Measurements from ENCODE around the gene AKAP9.
"Not testable (repeated sequence)": the region's sequence is repeated elsewhere in the genome, so short reads cannot be mapped to it uniquely, and the experiment has no call there.

Gene AKAP9

GRCh38 chr7:91949221-91950009 lies 8.8 kb downstream of the AKAP9 start:
- no peak overlapping the region for H3K4me2 ChIP-seq (ENCODE audit: low read length)
- H3K4me3 ChIP-seq (ENCODE audit: low read length) = no peak overlapping the region
- no peaks in the 10 kb centered on the region for H4K20me1 ChIP-seq (ENCODE audit: control insufficient read depth, insufficient read depth, low read depth, low read length)
- no peaks in the 10 kb centered on the region for H3K9me3 ChIP-seq (ENCODE audit: control insufficient read depth, insufficient read depth, low read length)
- TF ChIP-seq CTCF (IDR thresholded peaks at IDR 0.05; ENCODE audit: low read depth, low read length, poor library complexity, severe bottlenecking) (no peak), EZH2phosphoT487 (IDR thresholded peaks at IDR 0.05; ENCODE audit: borderline replicate concordance, low read length) (no peak)
- no peaks in the 10 kb centered on the region for H3K27me3 ChIP-seq (ENCODE audit: control insufficient read depth, low read length)
- peaks cover 8% of the 10 kb centered on the region for H3K36me3 ChIP-seq (ENCODE audit: control insufficient read depth, low read length)
- H3F3A ChIP-seq (ENCODE audit: control insufficient read depth, insufficient read depth) = no peaks in the 10 kb centered on the region
- peaks cover 96% of the 10 kb centered on the region for H3K79me2 ChIP-seq (ENCODE audit: control insufficient read depth, low read length)
- peaks cover 11% of the 10 kb centered on the region for H3K4me1 ChIP-seq (ENCODE audit: control insufficient read depth, low read length)
- H3K27ac ChIP-seq (ENCODE audit: low read depth, low read length) = no peak overlapping the region
- H3K9me2 ChIP-seq (replicated peaks; ENCODE audit: control insufficient read depth, low read length) = no peaks in the 10 kb centered on the region

- H4K20me1 ChIP-seq (ENCODE audit: control insufficient read depth, insufficient read depth, low read depth, low read length) = no peaks in the 10 kb centered on the region
- peaks cover 88% of the 10 kb centered on the region for H3K79me2 ChIP-seq (ENCODE audit: control insufficient read depth, low read length)
- no peaks in the 10 kb centered on the region for H3K27me3 ChIP-seq (ENCODE audit: control insufficient read depth, low read length)
- H3K27ac ChIP-seq (ENCODE audit: low read depth, low read length) = no peak overlapping the region
- H3K4me1 ChIP-seq (ENCODE audit: control insufficient read depth, low read length) = no peaks in the 10 kb centered on the region
- H3K9me3 ChIP-seq (ENCODE audit: control insufficient read depth, insufficient read depth, low read length) = no peaks in the 10 kb centered on the region
- H3F3A ChIP-seq (ENCODE audit: control insufficient read depth, insufficient read depth) = no peaks in the 10 kb centered on the region
- TF ChIP-seq CTCF (IDR thresholded peaks at IDR 0.05; ENCODE audit: low read depth, low read length, poor library complexity, severe bottlenecking) (peak; percentile 80), EZH2phosphoT487 (IDR thresholded peaks at IDR 0.05; ENCODE audit: borderline replicate concordance, low read length) (no peak)
- no peaks in the 10 kb centered on the region for H3K36me3 ChIP-seq (ENCODE audit: control insufficient read depth, low read length)
- H3K9me2 ChIP-seq (replicated peaks; ENCODE audit: control insufficient read depth, low read length) = no peaks in the 10 kb centered on the region
- no peak overlapping the region for H3K4me3 ChIP-seq (ENCODE audit: low read length)
- H3K4me2 ChIP-seq (ENCODE audit: low read length) = no peak overlapping the region
These were observed 13.0 kb downstream of the AKAP9 start for GRCh38 chr7:91953618-91954017.

GRCh38 chr7:91956464-91956863 lies 15.8 kb downstream of the AKAP9 start:
- not testable (repeated sequence) for H3K9me2 ChIP-seq (replicated peaks; ENCODE audit: control insufficient read depth, low read length); H4K20me1 ChIP-seq (ENCODE audit: control insufficient read depth, insufficient read depth, low read depth, low read length); H3K4me3 ChIP-seq (ENCODE audit: low read length); H3F3A ChIP-seq (ENCODE audit: control insufficient read depth, insufficient read depth); H3K9me3 ChIP-seq (ENCODE audit: control insufficient read depth, insufficient read depth, low read length); H3K27me3 ChIP-seq (ENCODE audit: control insufficient read depth, low read length); H3K4me1 ChIP-seq (ENCODE audit: control insufficient read depth, low read length); H3K27ac ChIP-seq (ENCODE audit: low read depth, low read length); H3K4me2 ChIP-seq (ENCODE audit: low read length); H3K36me3 ChIP-seq (ENCODE audit: control insufficient read depth, low read length)
- H3K79me2 ChIP-seq (ENCODE audit: control insufficient read depth, low read length) = peaks cover 78% of the 10 kb centered on the region

- no peaks in the 10 kb centered on the region for H3K9me3 ChIP-seq (ENCODE audit: control insufficient read depth, insufficient read depth, low read length)
- peaks cover 72% of the 10 kb centered on the region for H3K79me2 ChIP-seq (ENCODE audit: control insufficient read depth, low read length)
These were observed 16.6 kb downstream of the AKAP9 start for GRCh38 chr7:91957232-91957631.

More at GRCh38 chr7:91957232-91957631, 16.6 kb downstream of the AKAP9 start:
- Histone ChIP-seq H3K4me2 (ENCODE audit: low read length) (no peak overlapping the region), H3K4me1 (ENCODE audit: control insufficient read depth, low read length) (no peaks in the 10 kb centered on the region), H3K9me2 (replicated peaks; ENCODE audit: control insufficient read depth, low read length) (no peaks in the 10 kb centered on the region), H3K27me3 (ENCODE audit: control insufficient read depth, low read length) (no peaks in the 10 kb centered on the region), H4K20me1 (ENCODE audit: control insufficient read depth, insufficient read depth, low read depth, low read length) (no peaks in the 10 kb centered on the region; the same call in 1 of the 2 replicates), H3K36me3 (ENCODE audit: control insufficient read depth, low read length) (no peaks in the 10 kb centered on the region), H3K27ac (ENCODE audit: low read depth, low read length) (no peak overlapping the region), H3K4me3 (ENCODE audit: low read length) (no peak overlapping the region), H3F3A (ENCODE audit: control insufficient read depth, insufficient read depth) (no peaks in the 10 kb centered on the region)
- no peak for TF ChIP-seq EZH2phosphoT487 (IDR thresholded peaks at IDR 0.05; ENCODE audit: borderline replicate concordance, low read length)
- no peak for TF ChIP-seq CTCF (IDR thresholded peaks at IDR 0.05; ENCODE audit: low read depth, low read length, poor library complexity, severe bottlenecking)
